ENCODE data around the gene NAB2. TPM values are rescaled to one million over a fixed set of nuclear protein-coding genes. Genes with fewer than 3 reads are reported as not detected.

Gene NAB2
- total and polyA plus RNA-seq, 10 of the 15 experiments (the other 5 are each of a cell fraction or from before 2014, with no cell fraction given): 0.35 to 35.2 (median 15.3) TPM

- TF ChIP-seq EZH2 (IDR thresholded peaks at IDR 0.05; ENCODE audit: borderline replicate concordance, control insufficient read depth, low read depth, low read length) (no peak), E4F1 (IDR thresholded peaks at IDR 0.05; ENCODE audit: borderline replicate concordance, partially characterized antibody) (no peak), SMAD1 (IDR thresholded peaks at IDR 0.05; ENCODE audit: low read depth, partially characterized antibody) (no peak), KDM1A (IDR thresholded peaks at IDR 0.05; ENCODE audit: borderline replicate concordance) (no peak), BRCA1 (IDR thresholded peaks at IDR 0.05; ENCODE audit: low read depth, low read length) (no peak), MAX (IDR thresholded peaks at IDR 0.05; ENCODE audit: low read depth, low read length) (no peak), CBX3 (IDR thresholded peaks at IDR 0.05; ENCODE audit: borderline replicate concordance, low read depth) (no peak), BCL3 (IDR thresholded peaks at IDR 0.05; ENCODE audit: borderline replicate concordance, insufficient read depth, low read depth, low read length, poor library complexity, severe bottlenecking) (no peak), ZSCAN29 (IDR thresholded peaks at IDR 0.05) (no peak)
These were observed 14.9 kb downstream of the NAB2 start (continued) for GRCh38 chr12:57103856-57104255.
